ENCODE data around the gene DNM2.
A peak's percentile ranks its signal among the peaks of the same experiment; 100 is the strongest.
"Not testable (repeated sequence)": the region's sequence is repeated elsewhere in the genome, so short reads cannot be mapped to it uniquely, and the experiment has no call there.

The DNM2 gene

DNA sequence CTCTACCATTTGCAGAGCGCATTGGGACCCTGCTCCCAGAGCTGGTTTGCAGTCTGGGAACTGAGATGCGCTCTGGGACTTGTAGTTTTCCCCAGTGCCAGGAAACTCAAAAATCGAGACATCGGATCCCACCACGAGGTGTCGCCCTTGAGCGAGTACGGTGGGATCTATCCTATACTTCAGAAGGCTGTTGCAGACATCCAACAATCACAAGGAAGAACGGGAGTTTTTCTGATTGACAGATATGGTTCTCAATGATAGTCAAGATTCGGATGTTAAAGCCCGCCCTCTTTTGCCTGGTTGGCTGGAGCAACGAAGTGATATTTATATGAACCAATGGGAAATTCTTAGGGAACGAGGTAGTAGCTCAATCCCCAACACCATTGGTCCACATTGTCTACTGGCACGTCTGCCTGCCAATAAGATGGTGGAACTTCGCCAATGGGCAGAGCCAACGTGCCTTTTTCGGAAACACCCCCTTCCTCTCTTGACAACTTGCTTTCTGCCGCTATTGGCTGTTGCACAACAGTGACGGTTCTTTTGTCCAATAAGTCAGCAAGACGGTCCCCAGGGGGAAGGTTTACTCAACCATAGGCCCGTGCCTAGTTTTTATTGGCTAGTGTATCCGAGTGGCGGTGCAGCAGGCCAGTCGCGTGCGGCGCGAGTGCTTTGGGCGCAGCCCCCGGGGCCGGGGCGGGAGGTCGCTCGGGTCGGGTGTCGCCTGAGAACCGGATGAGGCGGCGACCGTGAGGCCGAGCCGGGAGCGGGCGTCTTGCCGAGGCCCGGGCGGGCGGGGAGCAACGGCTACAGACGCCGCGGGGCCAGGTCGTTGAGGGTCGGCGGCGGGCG is at the start of gene DNM2:
DNM2 (plus strand) TSS at position 724 of the 849 bp plus-strand sequence. CDS start 164 bp downstream, outside the sequence.
- DNase-seq (ENCODE audit: low spot score): peak; percentile 99

DNA sequence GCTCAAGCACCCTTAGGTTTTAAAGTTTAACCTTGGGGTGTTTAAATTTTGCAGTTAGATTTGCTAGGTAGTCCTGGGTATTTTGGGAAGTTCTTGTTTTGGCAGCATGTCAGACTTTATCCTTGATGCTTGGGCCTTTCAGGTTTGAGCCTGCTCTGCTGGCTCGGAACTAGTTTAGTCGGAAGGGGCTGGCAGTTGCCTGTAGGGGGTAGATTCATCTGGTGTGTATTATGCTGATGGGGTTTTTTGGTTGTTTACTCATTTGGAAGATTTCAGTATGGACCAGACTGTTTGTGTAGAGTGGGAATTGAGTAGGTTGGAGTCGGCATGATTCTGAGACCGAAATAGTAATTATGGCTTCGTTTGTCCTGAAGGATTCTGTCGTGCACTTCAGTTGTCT is 48.6 kb upstream of the DNM2 start:
- DNase-seq (ENCODE audit: low spot score): no peak

DNA sequence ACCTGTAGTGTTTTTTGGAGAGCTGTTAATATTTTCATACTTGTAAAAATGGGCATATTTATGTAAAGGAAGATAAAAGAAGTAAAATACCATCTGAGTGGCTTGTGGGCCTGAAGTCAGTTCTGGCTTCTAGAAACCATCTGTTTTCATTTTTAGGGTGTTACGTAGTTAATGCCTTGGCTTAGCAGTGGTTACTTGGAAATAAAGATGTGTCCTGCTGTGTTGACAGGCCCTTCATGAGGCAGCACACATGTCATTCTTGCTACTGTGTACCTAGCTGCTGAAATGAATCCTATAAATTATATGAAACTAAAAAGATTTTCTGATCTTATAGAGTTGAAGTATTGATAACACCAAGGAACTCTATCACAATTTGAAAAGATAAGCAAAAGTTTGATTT is 47.7 kb upstream of the DNM2 start:
- no peak for DNase-seq (ENCODE audit: low spot score)

DNA sequence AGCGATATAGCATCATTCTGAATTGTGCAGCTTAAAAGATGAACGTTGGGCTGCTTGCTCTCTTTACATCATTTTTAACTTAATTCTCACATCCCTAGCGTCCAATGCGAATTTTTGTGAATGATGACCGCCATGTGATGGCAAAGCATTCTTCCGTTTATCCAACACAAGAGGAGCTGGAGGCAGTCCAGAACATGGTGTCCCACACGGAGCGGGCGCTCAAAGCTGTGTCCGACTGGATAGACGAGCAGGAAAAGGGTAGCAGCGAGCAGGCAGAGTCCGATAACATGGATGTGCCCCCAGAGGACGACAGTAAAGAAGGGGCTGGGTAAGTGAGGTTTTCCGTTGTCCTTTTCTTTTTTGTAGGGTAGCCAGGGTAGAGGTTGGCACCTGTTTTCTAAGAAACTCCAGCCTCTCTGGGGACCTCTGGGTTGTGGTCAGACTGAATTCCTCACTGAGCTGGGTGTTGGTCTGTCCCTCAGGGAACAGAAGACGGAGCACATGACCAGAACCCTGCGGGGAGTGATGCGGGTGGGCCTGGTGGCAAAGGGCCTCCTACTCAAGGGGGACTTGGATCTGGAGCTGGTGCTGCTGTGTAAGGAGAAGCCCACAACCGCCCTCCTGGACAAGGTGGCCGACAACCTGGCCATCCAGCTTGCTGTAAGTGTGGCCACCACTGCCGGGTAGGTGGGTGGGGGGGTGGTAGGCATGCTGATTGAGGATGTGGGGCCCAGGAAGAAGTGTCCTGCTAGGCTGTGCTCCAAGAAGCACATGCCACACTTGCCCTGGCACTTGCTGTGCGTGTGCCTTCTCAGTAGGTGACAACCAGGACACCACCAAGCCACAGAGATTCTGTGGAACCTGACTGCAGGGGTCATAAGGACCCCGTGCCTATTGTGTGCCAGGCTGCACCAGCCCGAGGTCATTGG is 46.7 kb upstream of the DNM2 start:
- DNase-seq (ENCODE audit: low spot score): no peak

DNA sequence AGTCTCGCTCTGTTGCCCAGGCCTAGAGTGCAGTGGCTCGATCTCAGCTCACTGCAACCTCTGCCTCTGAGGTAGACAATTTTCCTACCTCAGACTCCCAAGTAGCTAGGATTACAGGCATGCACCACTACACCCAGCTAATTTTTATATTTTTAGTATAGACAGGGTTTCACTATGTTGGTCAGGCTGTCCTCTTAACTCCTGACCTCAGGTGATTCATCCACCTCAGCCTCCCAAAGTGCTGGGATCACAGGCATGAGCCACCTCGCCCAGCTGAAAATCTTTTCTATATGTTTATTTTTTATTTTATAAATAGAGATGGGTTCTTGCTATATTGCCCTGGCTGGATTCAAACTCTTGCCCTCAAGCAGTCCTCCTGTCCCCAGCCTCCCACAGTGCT is 46.0 kb upstream of the DNM2 start:
- DNase-seq (ENCODE audit: low spot score): not testable (repeated sequence)

DNA sequence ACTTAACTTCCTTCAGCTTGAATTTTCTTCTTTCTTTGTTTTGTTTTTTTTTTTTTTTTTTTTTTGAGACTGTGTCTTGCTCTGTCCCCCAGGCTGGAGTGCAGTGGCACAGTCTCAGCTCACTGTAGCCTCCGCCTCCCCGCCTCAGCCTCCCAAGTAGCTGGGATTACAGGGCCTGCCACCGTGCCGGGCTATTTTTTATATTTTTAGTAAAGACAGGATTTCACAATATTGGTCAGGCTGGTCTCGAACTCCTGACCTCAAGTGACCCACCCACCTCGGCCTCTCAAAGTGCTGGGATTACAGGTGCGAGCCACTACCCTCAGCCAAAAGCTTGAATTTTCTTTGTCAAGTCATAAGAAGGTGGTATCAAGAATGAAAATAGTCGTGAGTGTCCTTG is 42.7 kb upstream of the DNM2 start:
- not testable (repeated sequence) for DNase-seq (ENCODE audit: low spot score)

DNA sequence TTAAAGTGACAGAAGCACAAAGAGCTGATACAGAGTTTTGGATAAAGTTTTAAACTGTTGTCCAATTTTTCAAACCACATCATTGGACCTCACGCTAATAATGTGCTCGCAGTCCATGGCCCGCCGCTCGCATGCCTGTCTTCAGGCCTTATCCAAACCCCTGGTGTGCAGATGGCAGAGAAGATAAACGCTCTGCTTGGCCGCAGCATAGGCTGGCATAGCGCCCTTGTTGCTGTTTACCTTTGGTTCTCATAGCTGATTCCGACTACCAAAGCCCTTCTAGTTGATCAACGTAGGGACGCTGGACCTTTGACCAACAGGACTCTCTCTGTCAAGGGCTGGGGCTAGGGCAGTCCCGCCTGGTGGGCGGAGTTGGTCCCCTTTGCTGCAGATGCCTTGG is 40.1 kb upstream of the DNM2 start:
- DNase-seq (ENCODE audit: low spot score): no peak

DNA sequence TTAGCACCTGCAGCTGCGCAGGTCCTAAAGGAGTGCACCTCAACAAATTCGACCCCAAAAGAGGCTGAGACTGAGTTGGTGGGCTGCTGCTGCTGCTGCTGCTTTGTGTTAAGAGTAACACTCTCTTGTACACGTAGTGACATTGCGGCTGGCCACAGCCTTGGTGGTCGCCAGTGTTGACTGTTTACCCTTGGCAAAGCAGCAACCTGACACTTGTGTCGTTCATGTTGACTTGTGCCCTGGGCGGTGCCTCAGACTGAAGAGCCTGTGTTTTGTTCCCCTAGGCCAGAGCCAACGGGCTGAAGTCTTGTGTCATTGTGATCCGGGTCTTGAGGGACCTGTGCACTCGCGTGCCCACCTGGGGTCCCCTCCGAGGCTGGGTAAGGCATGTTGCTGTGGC is 39.1 kb upstream of the DNM2 start:
- no peak for DNase-seq (ENCODE audit: low spot score)

DNA sequence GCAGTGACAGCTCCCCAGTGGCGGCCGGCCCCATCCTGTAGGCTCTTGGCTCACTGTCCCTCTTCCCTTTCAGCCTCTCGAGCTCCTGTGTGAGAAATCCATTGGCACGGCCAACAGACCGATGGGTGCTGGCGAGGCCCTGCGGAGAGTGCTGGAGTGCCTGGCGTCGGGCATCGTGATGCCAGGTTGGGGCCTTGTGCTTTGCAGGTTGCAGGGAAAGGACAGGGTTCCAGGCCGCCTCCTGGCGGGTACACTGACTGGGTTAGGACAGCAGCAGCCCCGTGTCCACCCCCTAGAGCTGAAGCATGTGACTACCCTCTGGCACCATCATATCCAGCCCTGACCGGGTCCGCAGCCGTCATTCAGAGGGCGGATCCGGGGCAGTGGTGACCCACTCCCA is 38.1 kb upstream of the DNM2 start:
- DNase-seq (ENCODE audit: low spot score): no peak

DNA sequence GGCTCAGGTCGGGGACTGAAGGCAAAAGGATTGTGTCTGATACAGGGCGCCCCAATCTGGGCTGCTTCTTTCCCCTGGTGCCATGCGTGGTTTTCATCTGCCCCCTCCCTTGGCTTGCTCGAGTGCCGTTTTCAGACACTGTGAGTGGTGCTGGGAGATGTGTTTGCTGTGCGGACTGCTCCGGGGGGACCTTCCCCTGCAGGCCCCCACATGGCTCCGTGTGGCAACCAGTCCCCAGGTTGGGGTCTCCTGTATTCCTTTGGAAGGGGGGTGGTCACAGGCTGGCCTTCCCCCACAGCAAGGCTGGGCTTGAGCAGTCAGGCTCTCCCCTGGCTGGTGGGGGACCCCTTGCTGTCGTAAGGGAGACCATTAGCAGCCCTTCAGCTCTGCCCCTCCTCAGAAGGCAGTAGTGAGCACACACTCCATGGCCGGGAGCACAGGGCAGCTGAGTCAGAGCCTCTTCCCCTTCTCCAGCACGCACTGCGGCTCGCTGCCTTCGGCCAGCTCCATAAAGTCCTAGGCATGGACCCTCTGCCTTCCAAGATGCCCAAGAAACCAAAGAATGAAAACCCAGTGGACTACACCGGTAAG is 37.2 kb upstream of the DNM2 start:
- peak; percentile 30 for DNase-seq (ENCODE audit: low spot score)

DNA sequence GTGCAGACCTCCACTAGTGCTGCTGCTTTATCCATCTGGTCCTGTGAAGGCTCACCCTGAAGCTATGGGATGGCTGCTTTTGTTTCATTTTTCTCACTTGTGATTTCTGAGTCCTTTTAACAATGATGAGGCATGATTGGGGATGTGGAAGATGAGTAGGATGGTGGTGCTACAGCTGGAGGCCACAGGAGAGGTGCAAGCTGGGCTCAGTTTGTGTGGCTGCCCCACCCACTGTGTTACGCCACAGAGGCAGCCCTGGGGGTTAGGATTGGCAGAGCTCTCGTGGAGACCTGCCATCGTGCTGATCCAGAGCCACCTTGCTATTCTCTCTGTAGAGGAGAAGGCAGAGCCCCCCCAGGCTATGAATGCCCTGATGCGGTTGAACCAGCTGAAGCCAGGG is 36.2 kb upstream of the DNM2 start:
- DNase-seq (ENCODE audit: low spot score): no peak

DNA sequence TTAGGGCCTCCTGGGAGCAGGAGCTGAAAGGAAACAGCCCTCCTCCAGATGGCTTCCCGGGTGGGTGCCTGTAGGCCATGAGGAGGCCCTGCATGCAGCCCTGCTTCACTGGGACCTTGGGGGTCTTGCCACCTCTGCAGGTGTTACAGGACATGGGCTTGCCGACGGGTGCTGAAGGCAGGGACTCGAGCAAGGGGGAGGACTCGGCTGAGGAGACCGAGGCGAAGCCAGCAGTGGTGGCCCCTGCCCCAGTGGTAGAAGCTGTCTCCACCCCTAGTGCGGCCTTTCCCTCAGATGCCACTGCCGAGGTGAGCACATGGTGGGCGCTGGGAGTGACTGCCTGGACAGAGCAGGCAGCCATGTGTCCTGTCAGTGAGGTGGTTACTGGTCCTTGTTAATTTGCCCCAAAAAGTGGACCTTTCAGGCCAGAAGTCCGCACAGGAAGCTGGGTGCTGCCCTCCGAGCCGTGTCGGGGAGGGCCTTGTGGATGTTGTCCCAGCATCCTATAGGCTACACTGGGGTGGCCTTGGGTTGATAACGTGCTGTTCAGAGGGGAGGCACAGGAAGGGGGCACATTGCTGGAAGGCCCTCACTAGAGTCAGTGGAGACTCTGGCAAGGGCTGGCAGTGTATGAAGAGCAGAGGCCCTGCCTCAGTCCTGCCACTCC is 35.3 kb upstream of the DNM2 start:
- no peak for DNase-seq (ENCODE audit: low spot score)

DNA sequence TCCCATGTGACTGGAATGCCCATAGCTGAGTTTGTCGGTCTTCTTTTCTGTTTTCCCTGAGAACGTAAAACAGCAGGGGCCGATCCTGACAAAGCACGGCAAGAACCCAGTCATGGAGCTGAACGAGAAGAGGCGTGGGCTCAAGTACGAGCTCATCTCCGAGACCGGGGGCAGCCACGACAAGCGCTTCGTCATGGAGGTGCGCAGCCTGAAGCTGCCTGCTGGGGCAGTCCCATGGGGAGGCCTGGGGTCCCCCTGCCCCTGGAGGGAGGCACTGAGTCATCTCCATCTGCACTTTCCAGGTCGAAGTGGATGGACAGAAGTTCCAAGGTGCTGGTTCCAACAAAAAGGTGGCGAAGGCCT is 34.8 kb upstream of the DNM2 start:
- no peak for DNase-seq (ENCODE audit: low spot score)

DNA sequence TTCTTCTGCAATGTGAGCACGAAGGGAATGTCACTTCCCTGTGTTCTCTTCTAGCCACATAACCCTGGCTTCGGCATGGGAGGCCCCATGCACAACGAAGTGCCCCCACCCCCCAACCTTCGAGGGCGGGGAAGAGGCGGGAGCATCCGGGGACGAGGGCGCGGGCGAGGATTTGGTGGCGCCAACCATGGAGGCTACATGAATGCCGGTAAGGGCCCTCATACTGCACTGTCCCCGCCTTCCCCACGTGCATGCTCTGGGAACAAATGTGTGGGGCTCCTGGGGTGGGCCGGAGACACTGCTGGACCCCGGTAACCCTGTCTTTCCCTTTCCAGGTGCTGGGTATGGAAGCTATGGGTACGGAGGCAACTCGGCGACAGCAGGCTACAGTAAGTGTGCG is 34.3 kb upstream of the DNM2 start:
- DNase-seq (ENCODE audit: low spot score): no peak

DNA sequence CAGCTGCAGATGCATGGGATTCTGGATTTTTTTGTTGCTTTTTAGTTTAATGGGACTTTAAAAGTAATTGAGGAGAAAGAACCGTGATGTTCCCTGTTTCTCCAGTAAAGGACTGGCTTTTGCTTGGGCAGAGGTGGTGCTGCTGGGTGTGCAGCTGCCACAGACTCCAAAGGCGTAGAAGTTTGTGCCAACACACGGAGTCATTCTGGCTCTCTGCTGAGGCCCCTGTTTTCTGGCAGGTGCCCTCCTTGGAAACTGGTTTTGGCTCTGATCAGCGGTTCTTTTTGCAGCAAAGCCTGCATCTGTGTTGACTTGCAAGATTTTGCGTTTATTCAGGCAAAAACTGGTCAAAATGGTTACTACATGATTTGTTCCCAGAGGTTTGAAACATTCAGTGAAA is 32.7 kb upstream of the DNM2 start:
- no peak for DNase-seq (ENCODE audit: low spot score)

DNA sequence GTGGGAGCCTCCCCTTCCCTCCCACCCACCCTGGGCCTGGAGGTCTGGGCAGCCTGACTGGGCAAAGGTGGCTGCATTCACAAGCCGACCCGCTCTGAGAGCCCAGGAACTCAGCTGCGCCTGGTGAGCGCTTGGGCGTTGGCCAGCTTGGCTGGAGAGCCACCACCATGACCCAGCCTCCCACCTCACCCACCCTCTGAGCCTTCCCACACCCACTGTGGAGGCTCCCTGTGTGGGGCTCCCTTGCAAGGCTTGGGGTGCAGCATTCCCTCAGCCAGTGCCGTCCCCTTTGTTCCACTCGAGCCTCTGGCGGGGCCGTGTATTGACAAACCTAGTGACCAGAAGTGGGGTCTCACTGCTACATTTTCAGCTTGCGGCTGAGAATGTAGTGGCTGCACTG is 31.7 kb upstream of the DNM2 start:
- no peak for DNase-seq (ENCODE audit: low spot score)

DNA sequence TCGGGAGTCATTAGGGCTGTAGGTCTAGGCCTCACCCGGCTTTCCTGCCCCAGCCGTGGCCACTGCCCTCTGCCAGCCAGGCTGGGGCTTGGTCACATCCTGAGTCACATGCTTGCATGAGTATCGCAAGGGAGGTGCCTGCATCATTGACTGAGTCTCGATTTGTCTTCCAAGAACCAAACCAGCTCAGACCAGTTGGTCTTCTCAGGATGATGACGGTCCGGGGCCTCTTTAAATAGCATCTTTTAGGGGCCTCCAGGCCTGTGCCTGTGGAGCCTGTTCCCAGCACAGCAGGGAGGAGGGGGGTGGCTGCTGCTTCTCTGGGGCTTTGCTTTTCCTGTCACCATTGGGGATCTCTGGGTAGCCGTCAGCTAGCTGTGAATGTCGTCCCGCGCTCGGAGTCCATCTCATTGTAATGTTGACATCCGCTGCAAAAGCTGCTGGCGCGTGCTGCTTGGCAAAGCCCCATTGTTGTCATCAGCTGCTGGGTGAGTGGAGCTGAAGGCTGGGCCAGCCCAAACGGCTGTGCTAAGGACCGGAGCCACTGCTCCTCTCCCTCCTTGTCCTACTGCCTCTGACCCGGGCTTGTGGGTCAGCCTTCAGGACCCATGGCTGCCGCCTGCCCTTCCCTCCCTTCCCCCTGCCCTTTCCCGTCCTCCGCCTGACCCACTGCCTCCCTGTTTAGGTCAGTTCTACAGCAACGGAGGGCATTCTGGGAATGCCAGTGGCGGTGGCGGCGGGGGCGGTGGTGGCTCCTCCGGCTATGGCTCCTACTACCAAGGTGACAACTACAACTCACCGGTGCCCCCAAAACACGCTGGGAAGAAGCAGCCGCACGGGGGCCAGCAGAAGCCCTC is 31.0 kb upstream of the DNM2 start:
- peak; percentile 45 for DNase-seq (ENCODE audit: low spot score)

DNA sequence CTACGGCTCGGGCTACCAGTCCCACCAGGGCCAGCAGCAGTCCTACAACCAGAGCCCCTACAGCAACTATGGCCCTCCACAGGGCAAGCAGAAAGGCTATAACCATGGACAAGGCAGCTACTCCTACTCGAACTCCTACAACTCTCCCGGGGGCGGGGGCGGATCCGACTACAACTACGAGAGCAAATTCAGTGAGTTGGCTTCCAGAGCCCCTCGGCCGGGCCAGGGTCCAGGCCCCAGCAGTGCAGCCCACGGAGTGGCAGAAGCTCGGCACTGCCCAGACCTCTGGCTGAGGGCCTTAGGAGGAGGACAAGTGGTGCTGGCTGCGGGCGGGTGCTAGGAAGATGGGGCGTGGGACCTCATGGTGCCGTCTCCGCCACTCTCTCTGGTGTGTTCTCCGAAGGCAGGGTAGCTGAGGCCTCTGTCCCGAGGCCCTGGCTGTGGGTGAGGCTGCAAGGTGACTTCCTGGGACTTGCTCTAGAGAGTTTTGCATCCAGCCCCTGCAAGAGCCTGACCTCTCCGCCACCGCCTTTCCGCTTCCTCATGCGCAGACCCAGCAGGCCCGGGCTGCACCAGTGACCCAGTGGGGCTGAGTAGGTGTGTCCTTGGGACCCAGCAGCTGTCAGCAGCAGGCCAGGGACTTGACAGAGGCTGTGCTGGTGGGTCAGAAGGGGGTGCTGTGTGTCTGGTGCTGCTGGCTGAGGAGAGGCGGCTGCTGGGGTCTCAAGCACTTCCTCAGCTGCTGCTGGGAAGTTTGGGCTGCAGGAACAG is 30.2 kb upstream of the DNM2 start:
- DNase-seq (ENCODE audit: low spot score): peak; percentile 40

DNA sequence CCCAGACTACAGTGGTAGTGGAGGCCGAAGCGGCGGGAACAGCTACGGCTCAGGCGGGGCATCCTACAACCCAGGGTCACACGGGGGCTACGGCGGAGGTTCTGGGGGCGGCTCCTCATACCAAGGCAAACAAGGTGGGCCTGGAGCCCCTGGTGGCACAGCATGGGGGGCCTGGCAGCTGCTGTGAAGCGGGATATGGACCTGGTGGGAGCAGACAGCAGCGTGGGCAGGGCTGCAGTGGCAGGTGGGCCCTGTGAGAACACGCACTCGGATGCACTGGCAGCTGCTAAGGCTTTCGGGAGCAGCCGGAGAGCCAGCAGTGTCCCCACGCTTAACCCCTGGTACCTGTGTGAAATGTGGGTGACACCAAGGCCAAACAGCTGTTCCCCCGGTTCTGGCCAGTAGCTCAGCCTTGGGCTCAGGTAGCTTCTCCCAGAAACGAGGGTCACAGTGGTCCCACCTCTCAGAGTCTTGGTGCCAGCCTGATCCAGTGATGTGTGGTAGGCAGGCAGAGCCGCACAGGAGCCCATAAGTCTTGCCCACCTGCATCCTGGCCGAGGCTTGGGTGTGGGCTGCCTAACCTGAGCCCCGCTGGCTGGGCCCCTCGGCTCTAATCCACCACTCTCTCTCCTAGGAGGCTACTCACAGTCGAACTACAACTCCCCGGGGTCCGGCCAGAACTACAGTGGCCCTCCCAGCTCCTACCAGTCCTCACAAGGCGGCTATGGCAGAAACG is 29.2 kb upstream of the DNM2 start:
- peak; percentile 39 for DNase-seq (ENCODE audit: low spot score)

DNA sequence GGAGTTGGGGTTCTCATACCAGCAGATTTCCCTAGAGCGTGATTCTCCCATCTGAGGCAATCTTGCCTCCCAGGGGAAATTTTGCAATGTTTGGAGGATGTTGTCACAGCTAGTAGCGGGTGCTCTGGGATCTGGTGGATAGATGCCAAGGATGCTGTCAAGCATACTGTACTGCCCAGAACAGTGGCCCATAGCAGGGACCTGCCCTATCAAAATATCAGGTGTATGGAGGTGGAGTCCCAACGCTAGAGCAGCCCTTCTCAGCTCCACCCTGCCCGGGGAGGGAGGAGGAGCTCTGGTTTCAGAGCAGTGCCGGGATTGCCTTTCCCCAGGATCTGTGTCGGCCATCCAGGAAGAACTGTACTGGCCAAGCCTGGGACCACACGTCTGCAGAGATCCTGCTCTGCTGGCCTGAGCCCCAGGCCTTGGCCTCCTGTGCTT is 27.5 kb upstream of the DNM2 start:
- no peak for DNase-seq (ENCODE audit: low spot score)
